ENCODE measurements around the gene RPP40. TPM values are rescaled to one million over a fixed set of nuclear protein-coding genes. Genes with fewer than 3 reads are reported as not detected.

The RPP40 gene
- total RNA-seq, 1 donor from 2014 or later: 13.4 TPM

Other genes starting within 250 kb of the RPP40 start
- gene CDYL, start 227.6 kb downstream of the RPP40 start, total RNA-seq: 29.3 and 31.8 TPM in 2 replicates
- 0.74 and 0.85 TPM in 2 replicates for gene PPP1R3G, start 81.3 kb upstream of the RPP40 start, total RNA-seq